Measurements from ENCODE around the gene ZNF689.

ZNF689 gene

GRCh38 chr16:30557707-30557956, 52.6 kb downstream of the ZNF689 start:
- no peak for DNase-seq

GRCh38 chr16:30556125-30556473, 54.1 kb downstream of the ZNF689 start:
- no peak for TF ChIP-seq CTCF (IDR thresholded peaks at IDR 0.05; ENCODE audit: low read depth, low read length)
- DNase-seq, result peak; percentile 36
- no peaks in the 10 kb centered on the region for H3K27me3 ChIP-seq

More at GRCh38 chr16:30557707-30557956, 52.6 kb downstream of the ZNF689 start:
- Histone ChIP-seq H3K4me1 (no peaks in the 10 kb centered on the region), H3K36me3 (peaks cover 23% of the 10 kb centered on the region), H3K9me3 (no peaks in the 10 kb centered on the region), H3K27me3 (no peaks in the 10 kb centered on the region), H3K4me3 (ENCODE audit: low read depth, low read length) (peak overlapping the region; percentile 85)
- no peak for TF ChIP-seq CTCF (IDR thresholded peaks at IDR 0.05; ENCODE audit: low read depth, low read length)

GRCh38 chr16:30555315-30556124, 54.7 kb downstream of the ZNF689 start:
- H3K27me3 ChIP-seq, result no peaks in the 10 kb centered on the region
- no peak overlapping the region for H3K4me3 ChIP-seq (ENCODE audit: low read depth, low read length)
- no peak for DNase-seq
- peaks cover 23% of the 10 kb centered on the region for H3K36me3 ChIP-seq
- no peaks in the 10 kb centered on the region for H3K9me3 ChIP-seq
- no peaks in the 10 kb centered on the region for H3K4me1 ChIP-seq
- TF ChIP-seq CTCF (IDR thresholded peaks at IDR 0.05; ENCODE audit: low read depth, low read length), result no peak

More at GRCh38 chr16:30556125-30556473, 54.1 kb downstream of the ZNF689 start:
- H3K4me3 ChIP-seq (ENCODE audit: low read depth, low read length), result no peak overlapping the region
- H3K36me3 ChIP-seq, result peaks cover 23% of the 10 kb centered on the region
- H3K4me1 ChIP-seq, result no peaks in the 10 kb centered on the region
- no peaks in the 10 kb centered on the region for H3K9me3 ChIP-seq

GRCh38 chr16:30554557-30555314, 55.5 kb downstream of the ZNF689 start:
- H3K4me1 ChIP-seq, result no peaks in the 10 kb centered on the region
- H3K36me3 ChIP-seq, result peaks cover 23% of the 10 kb centered on the region
- no peaks in the 10 kb centered on the region for H3K9me3 ChIP-seq
- H3K27me3 ChIP-seq, result no peaks in the 10 kb centered on the region
- H3K4me3 ChIP-seq (ENCODE audit: low read depth, low read length), result no peak overlapping the region
- DNase-seq, result no peak
- TF ChIP-seq CTCF (IDR thresholded peaks at IDR 0.05; ENCODE audit: low read depth, low read length), result no peak

- TF ChIP-seq CTCF (IDR thresholded peaks at IDR 0.05; ENCODE audit: low read depth, low read length), result no peak
- no peaks in the 10 kb centered on the region for H3K27me3 ChIP-seq
- no peak overlapping the region for H3K4me3 ChIP-seq (ENCODE audit: low read depth, low read length)
- no peak for DNase-seq
- peaks cover 23% of the 10 kb centered on the region for H3K36me3 ChIP-seq
- H3K4me1 ChIP-seq, result no peaks in the 10 kb centered on the region
- no peaks in the 10 kb centered on the region for H3K9me3 ChIP-seq
Observed at GRCh38 chr16:30553393-30553899, 56.7 kb downstream of the ZNF689 start.

- Histone ChIP-seq H3K9me3 (no peaks in the 10 kb centered on the region), H3K27me3 (no peaks in the 10 kb centered on the region), H3K4me1 (no peaks in the 10 kb centered on the region), H3K4me3 (ENCODE audit: low read depth, low read length) (no peak overlapping the region), H3K36me3 (peaks cover 23% of the 10 kb centered on the region)
- DNase-seq, result no peak
- TF ChIP-seq CTCF (IDR thresholded peaks at IDR 0.05; ENCODE audit: low read depth, low read length), result no peak
Observed at GRCh38 chr16:30552956-30553355, 57.2 kb downstream of the ZNF689 start.
